Right renal pelvis (tissue), 4 donors: ENCODE data around the gene PTPN7. TPM values are rescaled to one million over a fixed set of nuclear protein-coding genes. Genes with fewer than 3 reads are reported as not detected.
"Not testable (repeated sequence)": the region's sequence is repeated elsewhere in the genome, so short reads cannot be mapped to it uniquely, and the experiment has no call there.

Experiments
- DNase-seq, 4 donors: peaks; one replicate each; pipeline ENCODE4 v3.0.0-alpha.2; 2013; ENCODE audit warnings: low read depth in 4 of 4, low spot score in 3 of 4, missing footprints in 1 of 4
- polyA plus RNA-seq, 4 donors: library from polyadenylated mRNA; unstranded; fragments of 120-200 nt; gene quantifications; one replicate each; pipeline ENCODE4 v1.2.1, GENCODE V29; 2013; ENCODE audit not compliant: insufficient read length in 4 of 4

PTPN7 gene
- polyA plus RNA-seq, 4 donors, result 0.98 to 2.1 (median 1.3) TPM

DNA sequence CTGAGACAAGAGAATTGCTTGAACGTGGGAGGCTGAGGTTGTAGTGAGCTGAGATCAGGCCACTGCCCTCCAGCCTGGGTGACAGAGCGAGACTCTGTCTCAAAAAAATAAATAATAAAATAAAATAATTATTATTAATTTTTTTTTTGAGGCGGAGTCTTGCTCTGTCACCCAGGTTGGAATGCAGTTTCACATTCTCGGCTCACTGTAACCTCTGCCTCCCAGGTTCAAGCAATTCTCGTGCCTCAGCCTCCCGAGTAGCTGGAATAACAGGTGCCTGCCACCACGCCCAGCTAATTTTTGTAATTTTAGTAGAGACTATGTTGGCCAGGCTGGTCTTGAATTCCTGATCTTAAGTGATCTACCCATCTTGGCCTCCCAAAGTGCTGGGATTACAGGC, 48.8 kb downstream of the PTPN7 start:
- not testable (repeated sequence) for DNase-seq

DNA sequence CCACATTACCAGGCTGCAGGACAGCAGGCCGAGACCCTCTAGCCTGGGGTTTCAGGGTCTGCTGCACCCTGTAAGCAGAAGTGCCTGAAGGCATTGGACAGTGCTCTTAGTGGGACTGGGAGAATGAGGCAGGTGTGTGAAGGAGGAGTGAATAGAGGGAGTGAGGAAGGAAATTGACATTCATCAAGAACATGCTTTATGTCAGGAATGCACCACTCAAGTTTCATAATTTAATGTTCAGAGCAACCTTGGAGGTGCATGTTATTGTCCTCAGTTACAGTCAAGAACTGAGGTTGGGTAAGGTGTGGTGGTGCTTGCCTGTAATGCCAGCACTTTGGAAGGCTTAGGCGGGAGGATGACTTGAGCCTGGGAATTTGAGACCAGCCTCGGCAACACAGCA, 49.4 kb downstream of the PTPN7 start:
- no peak for DNase-seq

DNA sequence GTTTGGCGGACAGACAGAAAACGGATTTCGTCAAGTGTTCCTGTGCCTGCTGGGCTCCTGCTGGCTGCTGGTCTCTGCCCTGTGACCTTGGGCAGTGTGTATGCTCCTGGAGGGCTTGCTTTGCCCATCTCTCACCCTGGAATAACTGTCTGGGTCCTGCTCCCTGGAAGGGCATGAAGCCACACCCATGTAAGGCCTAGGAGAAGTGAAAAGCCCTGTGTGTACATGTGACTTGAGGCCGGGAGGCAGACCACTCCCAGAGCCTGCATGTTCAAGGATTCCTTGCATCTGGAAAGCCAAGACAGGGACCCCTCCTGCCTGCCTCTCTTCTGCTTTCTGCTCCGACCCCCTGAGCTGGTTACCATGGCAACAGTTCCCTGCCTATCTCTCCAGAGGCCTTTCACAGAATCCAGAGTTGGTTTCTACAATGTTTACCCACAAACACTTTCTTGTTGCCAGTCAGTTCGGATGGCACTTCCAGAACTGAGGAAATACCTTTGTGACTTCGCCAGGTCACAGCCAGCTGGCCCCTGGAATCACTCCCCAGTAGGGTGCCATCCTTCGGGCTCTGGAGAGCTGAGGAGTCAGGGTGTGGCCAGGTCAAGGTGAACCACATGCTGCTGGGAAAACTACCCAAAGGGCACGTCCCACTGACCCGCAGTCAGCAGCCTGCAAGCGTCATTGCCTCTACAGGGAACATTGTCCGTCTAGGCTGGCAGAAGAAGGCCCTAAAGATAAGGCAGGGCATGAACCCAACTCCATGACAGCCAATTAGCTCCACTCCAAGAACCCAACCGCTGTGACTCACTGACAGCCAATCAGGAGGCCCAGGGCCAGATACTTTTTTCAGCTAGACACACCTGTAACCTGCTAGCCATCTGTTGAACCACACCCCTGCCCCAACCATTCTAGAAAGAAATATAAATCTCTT, 52.3 kb downstream of the PTPN7 start:
- DNase-seq, result no peak

DNA sequence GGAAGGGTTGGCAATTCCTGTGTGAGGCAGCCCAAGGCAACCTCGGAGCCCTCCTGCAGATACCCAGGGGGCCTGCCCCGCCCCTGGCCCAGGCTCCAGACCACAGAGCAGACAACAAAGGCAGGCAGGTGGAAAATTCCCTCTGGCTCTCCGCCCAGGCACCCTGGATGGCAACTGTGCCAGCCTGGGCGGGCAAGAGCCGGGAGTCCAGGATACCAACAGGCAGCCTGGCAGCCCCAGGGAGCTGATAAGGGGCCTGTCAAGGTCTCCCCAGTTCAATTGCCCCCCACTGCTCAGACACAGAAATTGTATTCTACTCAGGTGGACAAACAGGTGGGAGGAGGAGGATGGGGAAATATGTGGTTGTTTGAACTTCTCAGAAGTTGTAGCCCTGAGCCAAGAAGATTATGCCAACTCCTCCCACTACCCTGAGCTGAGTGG, 53.1 kb downstream of the PTPN7 start:
- no peak for DNase-seq

DNA sequence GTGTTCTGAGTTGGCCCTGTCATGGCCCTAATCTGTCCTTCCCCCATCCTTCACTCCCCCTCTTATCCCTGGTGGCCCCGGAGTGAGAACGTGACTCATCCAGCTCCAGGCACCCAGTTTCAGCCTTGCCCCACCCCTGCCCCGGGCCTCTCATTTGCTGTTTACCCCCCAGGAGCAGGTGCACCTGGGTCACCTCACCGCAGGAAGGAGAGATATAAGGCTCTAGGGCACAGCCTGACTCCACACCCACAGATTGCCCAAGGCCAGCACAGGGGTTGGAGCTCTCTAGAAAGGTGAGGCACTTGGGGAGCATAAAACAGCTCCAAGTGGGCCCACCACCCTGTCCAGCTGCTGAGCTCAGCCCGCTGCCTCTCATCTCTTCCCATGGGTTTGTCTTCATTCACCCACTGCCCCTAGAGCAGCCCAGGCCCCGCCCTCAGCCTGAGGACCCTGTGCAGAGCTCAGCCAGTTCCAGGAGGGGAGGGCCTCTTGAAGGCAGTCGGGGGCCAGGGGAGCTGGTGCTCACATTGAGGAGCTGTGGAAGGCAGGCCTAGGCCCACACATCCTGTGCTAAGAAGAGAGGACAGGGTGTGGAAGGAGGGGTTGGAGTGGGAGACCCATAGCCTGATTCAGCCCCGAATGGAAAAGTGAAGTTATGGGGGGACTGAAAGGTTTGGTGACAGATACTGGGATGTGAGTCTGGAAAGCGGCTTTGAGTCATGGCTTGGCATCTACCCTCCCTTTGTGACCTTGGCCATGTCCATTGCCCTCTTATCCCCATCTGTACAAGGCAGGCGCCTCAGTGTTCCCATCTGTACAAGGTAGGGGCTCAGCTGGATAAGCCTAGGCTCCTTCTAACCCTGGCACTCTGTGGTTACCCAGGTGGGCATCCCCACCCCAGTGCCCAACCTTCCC, 53.8 kb downstream of the PTPN7 start:
- no peak for DNase-seq

DNA sequence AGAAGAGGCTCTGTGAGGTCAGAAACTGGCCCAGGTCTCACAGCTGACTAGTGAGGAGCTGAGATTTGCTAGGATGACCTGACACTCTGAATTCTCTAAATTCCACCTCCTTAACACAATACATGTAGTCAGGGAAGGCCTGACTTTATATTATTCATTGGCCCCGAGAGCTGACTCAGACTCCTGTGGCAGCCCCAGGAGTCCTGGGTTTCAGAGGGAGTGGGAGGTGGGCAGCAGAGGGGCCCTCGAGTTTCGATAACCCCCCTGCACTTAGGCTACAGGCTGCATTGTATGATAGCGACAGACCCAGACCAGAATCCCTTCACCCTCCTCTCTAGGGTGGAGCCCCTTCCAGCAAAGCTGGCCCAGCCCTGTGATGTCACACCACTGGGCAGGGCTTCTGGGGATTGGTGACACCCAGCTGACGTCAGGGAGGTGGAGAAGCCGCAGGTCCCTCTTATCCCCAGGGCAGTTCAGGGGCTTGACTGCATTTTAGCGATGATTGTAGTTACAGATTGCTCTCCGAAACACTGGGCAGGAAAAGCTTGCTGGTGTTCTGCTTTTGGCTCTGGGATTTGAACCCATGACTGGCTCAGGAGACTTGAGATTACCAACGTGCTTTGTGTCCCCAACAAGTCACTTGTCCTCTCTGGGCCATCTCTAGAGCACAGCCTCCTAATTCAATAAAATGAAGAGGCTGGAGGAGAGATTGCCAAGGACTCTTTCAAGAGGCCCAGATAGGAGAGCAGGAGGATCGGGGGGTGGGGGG, 54.6 kb downstream of the PTPN7 start:
- no peak for DNase-seq

DNA sequence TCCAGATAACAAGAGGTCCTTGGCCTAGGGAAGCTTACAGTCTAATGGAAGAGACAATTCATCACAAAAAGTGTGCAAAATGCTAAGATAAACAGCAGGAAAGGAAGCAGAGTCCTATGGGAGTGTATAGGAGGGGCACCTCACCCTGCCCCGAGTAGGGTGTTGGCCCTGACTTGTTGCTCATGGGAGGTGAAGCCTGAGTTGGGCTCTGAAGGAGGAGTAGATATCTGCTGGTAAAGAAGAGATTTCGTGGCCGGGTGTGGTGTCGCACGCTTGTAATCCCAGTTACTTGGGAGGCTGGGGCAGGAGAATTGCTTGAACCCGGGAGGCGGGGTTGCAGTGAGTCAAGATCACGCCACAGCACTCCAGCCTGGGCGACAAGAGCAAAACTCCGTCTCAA, 56.3 kb downstream of the PTPN7 start:
- DNase-seq, result no peak

- no peak for DNase-seq
Observed at GRCh38 chr1:202101184-202101583, 59.2 kb downstream of the PTPN7 start.

Other genes with a start within 250 kb of the PTPN7 start
- 1 to 10 TPM; 4.2 to 4.8 (median 4.4) TPM for gene LMOD1, start 214.1 kb downstream of the PTPN7 start, polyA plus RNA-seq
- gene TIMM17A, start 205.1 kb downstream of the PTPN7 start, polyA plus RNA-seq, result 10 to 100 TPM; 61.6 to 67.2 (median 65.0) TPM
- gene RNPEP, start 178.0 kb downstream of the PTPN7 start, polyA plus RNA-seq, result 10 to 100 TPM; 56.3 to 78.0 (median 58.2) TPM
- 10 to 100 TPM; 37.3 to 98.2 (median 63.7) TPM for gene ELF3, start 150.0 kb downstream of the PTPN7 start, polyA plus RNA-seq
- under 1 TPM; 0.04 to 0.13 (median 0.04) TPM for gene GPR37L1, start 37.7 kb downstream of the PTPN7 start, polyA plus RNA-seq
- 10 to 100 TPM; 45.8 to 49.8 (median 48.2) TPM for gene ARL8A, start 15.9 kb downstream of the PTPN7 start, polyA plus RNA-seq
- 1 to 10 TPM in 3 of 4 donors, under 1 TPM in 1; 0.64 to 1.3 (median 1.1) TPM for gene LGR6, start 33.2 kb upstream of the PTPN7 start, polyA plus RNA-seq
- gene UBE2T, start 181.3 kb upstream of the PTPN7 start, polyA plus RNA-seq, result 10 to 100 TPM; 30.4 to 33.1 (median 30.5) TPM
- 10 to 100 TPM; 16.2 to 19.2 (median 18.4) TPM for gene PPP1R12B, start 188.1 kb upstream of the PTPN7 start, polyA plus RNA-seq